HG02884 (cell line): Measurements from ENCODE around the gene PRDM2.

Source experiments
- ATAC-seq: cut with Tn5 transposase; IDR thresholded peaks from one replicate; pipeline ENCODE4 v1.9.1; 2021; ENCODE audit warnings: mild to moderate bottlenecking, moderate library complexity; ENCODE audit not compliant: unreplicated experiment

The PRDM2 gene

GRCh38 chr1:13812456-13813397, 112.7 kb downstream of the PRDM2 start:
- ATAC-seq, result no peak

- no peak for ATAC-seq
These were observed 113.5 kb downstream of the PRDM2 start for GRCh38 chr1:13813398-13814012.

GRCh38 chr1:13814131-13814530, 114.1 kb downstream of the PRDM2 start:
- no peak for ATAC-seq

DNA sequence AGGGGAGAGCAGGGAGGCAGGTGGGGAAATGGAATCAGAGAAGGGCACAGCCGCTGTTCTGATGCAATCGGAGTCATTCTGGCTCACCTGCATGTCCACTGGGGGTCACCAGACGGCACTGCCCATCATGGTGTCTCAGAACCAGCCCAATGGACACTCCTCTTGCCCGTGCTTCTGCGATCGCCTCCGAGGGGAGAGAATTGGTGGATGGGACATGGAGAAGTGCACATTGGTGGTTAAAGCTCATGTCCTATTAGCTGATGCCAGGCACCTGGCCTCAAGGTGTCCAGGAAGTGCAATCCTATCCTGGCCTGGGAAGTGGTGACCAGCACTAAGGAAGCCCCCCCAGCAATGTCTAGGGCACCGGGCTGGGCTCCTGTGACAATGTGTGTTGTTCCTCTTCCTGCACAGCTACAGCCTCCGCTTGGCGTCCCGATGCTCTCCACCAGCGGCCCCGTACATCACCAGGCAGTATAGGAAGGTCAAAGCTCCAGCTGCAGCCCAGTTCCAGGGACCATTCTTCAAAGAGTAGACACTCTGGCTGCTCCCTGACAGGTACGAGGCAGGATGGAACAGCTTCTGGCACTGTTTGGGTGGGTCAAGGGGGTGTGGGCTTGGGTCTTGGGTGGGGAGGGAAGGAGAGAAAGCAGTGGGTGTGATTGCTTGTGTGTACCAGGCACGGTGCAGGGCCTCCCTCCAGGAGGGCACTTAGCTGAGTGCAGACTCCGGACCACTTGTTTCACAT, 116.2 kb downstream of the PRDM2 start:
- ATAC-seq, result no peak

DNA sequence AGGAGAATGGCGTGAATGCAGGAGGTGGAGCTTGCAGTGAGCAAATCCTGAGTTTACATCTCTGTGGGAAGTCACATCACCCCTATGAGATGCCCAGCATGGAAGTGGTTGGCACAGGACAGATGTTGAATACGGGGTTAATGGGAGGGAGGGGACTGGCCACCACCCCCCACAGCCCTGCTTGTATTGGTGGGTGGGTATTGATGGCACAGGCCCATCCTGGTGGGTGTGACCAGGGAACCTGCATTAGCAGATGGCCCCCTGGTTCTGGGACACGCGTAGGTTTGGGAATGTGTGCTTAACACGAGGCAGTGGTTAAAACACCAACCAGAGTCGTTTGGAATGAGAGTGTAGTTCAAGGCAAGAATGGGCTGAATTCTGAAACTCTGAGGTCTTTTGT, 117.9 kb downstream of the PRDM2 start:
- ATAC-seq, result no peak

DNA sequence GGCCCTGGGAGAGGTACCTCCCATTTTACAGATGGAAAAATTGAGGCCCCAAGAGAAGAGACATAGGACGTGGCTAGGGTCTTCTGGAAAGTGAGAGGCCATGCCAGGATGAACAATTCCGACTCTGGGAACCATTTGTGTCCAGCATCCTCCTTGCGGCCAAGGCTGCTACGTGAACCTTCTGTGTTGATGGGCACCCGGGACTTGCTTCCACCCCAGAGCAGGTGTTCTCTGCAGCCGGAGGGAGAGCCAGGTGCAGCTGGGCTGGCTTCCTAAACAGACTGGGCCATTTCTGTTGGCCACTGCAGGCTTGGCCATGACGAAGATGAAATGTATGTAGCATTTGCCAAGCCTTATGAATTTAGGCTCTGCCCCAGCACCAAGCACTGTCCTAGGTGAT, 118.9 kb downstream of the PRDM2 start:
- no peak for ATAC-seq

DNA sequence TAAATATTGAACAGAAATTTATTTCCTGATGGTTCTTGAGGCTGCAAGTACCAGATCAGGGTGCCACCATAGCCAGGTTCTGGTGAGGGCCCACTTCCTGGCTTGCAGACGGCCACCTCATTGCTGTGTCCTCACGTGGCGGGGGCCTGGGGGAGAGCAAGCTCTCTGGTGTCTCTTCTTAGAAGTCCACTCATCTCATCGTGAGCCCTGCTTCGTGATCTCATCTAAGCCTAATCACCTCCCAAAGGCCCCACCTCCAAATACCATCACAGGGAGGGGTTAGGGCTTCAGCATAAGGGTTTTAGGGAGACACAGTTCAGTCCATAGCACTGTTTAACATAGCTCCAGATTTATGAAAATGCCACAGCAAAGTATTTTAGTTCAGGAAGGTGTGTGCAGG, 119.7 kb downstream of the PRDM2 start:
- ATAC-seq, result no peak

DNA sequence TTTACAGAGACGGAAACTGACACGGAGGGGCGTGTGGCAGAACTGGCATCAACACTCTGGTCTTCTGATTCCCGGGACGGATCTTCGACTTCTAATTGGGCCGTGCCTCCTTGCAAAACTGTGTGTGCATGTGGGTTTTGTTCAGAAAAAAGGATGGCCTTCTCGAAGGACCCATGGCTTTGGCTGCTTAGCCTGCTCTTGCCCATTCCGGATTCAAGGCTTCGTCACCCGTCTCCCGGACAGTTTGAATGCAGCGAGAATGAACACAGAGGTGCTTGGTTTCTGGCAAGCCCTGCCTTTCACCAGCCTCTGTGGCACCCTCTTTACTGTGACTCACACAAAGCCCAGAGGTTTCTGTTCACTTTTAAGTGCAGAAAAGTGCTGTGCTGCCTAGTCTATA, 120.1 kb downstream of the PRDM2 start:
- no peak for ATAC-seq

DNA sequence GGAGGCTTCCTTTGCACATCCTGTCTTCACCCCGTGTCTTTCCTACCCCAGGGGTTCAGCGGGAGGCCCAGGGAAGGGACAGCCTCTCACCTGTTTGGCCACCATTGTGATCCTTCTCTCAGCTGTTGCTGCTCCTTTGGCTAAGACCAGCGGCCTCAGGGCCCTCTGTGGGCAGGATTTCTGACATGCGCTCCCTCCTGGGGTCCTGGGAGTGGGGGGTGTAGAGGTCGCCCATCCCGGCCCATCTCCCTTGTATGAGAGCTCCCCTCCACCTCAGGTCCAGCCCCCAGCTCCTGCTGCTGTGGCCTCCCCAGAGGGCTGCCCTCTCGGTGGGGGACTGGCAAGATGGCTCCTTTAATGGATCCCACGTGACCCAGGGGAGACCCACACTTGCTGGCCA, 120.5 kb downstream of the PRDM2 start:
- no peak for ATAC-seq

GRCh38 chr1:13823126-13823880, 123.3 kb downstream of the PRDM2 start:
- no peak for ATAC-seq

- no peak for ATAC-seq
These were observed 123.9 kb downstream of the PRDM2 start for GRCh38 chr1:13823936-13824335.

- ATAC-seq, result no peak
These were observed 124.6 kb downstream of the PRDM2 start for GRCh38 chr1:13824626-13825025.

- ATAC-seq, result no peak
These were observed 125.0 kb downstream of the PRDM2 start for GRCh38 chr1:13825033-13825432.

DNA sequence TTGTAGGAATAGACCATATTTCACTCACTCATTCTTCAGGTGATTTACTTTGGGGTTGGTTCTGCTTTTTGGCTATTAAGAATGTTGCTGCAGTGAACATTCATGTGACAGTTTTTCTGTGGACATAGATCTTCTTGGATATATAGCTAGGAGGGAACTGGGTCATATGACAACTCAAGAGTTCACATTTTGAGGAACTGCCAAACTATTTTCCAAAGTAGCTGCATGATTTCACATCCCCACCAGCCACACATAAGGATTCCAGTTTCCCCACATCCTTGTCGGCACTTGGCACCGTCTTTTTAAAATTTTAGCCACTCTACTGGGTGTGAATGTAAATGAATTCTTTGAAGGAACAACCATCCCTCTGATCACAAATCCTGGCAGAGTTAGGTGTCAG, 126.0 kb downstream of the PRDM2 start:
- no peak for ATAC-seq

- ATAC-seq, result no peak
These were observed 126.6 kb downstream of the PRDM2 start for GRCh38 chr1:13826591-13826990.

GRCh38 chr1:13828454-13829151, 128.6 kb downstream of the PRDM2 start:
- ATAC-seq, result no peak

- no peak for ATAC-seq
These were observed 129.3 kb downstream of the PRDM2 start for GRCh38 chr1:13829152-13829769.

DNA sequence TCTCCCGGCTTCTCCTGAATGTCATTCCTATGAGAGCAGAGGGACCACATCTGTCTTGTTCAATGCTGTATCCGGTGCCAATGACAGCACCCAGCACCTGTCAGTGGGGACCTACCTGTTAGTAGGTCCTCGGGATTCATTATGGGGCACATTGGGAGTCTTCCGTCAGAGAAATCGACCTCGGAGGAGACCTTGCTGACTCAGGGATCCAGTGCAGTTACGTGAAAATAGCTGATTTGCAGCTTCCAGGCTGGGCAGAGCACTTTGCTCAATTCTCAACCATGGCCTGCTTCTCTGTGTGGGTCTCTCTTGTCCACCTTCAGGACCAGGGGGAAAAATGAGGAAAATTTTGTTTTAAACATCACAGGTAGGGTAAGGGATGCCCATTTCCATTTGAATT, 130.2 kb downstream of the PRDM2 start:
- ATAC-seq, result no peak

DNA sequence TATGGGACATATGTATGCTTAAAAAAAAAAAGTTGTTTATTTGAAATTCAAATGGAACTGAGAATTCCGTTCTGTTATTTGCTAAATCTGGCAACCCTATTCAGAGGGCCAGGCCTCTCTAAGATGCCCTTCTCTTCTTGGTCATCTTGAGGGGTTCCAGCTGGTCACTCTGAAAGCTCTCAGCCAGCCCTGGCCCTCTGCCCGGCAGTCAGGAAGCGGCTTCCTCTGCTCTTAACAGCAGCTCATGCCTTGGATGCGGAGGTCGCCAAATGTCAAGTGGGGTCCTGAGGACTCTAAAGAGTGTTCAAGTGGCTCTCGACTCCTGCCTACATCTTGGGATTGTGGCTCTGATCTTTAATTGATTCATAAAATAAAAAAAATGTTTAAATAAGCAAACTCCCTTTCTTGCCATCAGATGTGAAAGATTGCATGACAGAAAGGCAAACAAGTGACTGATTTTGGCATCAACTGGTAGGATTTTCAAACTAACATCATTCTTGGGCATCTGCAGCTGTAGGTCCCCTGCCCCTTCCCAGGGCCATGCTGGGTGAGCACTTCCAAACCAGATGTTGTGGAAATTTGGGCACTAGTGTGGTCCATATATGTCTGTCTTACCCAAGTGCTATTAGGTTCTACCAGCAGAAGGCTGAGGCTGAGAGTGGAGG, 130.8 kb downstream of the PRDM2 start:
- ATAC-seq, result no peak
